Naive thymus-derived CD4-positive, alpha-beta T cell (primary cell): ENCODE measurements around the gene MAP4K3. TPM values are rescaled to one million over a fixed set of nuclear protein-coding genes. Genes with fewer than 3 reads are reported as not detected.

ENCODE experiments used
- ATAC-seq: fragments of 150-1000 bp; cut with Tn5 transposase; 2 replicates; pipeline ENCODE4 v1.10.0; 2021; ENCODE audit warnings: mild to moderate bottlenecking, moderate library complexity
- CTCF ChIA-PET: fragments of 350-600 bp; sonication (Branson Sonifier 250); formaldehyde crosslinking; loops from one replicate; lab custom pipeline; 2021; ENCODE audit warnings: antibody characterized with exemption; lab: Charles Lee
- POLR2A ChIA-PET: fragments of 350-600 bp; sonication (Branson Sonifier 250); formaldehyde crosslinking; loops from one replicate; lab custom pipeline; 2021; ENCODE audit warnings: antibody characterized with exemption, inconsistent platforms; lab: Charles Lee
- DNase-seq, 9 donors: peaks; one replicate each; pipeline versions ENCODE4 v3.0.0 to v3.0.0-alpha.2; 2020 to 2022; ENCODE audit warnings: mixed read lengths in 1 of 9
- H3K27ac ChIP-seq: one replicate; pipeline ENCODE4 v1.7.0; 2013; ENCODE audit warnings: mild to moderate bottlenecking, low read depth, low read length, moderate library complexity
- H3K27me3 ChIP-seq, 2 donors: one replicate each; pipeline ENCODE4 v1.7.0; 2013; ENCODE audit warnings: low read length in 2 of 2, mild to moderate bottlenecking in 2 of 2, moderate library complexity in 2 of 2; ENCODE audit not compliant: control insufficient read depth in 2 of 2, insufficient read depth in 2 of 2
- H3K36me3 ChIP-seq, 3 experiments: 1 replicate in 2 of 3; 2 replicates in 1 of 3; pipeline ENCODE4 v1.7.0; 2013; ENCODE audit warnings: low read length in 3 of 3, mild to moderate bottlenecking in 3 of 3, moderate library complexity in 1 of 3; ENCODE audit not compliant: insufficient read depth in 3 of 3, control insufficient read depth in 2 of 3
- H3K4me1 ChIP-seq, 2 donors: one replicate each; pipeline ENCODE4 v1.7.0; 2013; ENCODE audit warnings: low read length in 2 of 2, mild to moderate bottlenecking in 2 of 2, moderate library complexity in 1 of 2; ENCODE audit not compliant: control insufficient read depth in 2 of 2, insufficient read depth in 2 of 2
- H3K4me3 ChIP-seq: 2 replicates; pipeline ENCODE4 v1.7.0; 2013; ENCODE audit warnings: mild to moderate bottlenecking, low read length
- H3K9me3 ChIP-seq, 3 experiments: 1 replicate in 2 of 3; 2 replicates in 1 of 3; pipeline ENCODE4 v1.7.0; 2013; ENCODE audit warnings: low read length in 3 of 3; ENCODE audit not compliant: control insufficient read depth in 2 of 3
- H3K27ac Mint-ChIP-seq, 9 donors: one replicate each; pipeline ENCODE4 v1.8.0; 2020 to 2022; ENCODE audit warnings: mixed read lengths in 9 of 9, mild to moderate bottlenecking in 8 of 9, moderate library complexity in 5 of 9, inconsistent platforms in 2 of 9
- H3K27me3 Mint-ChIP-seq, 5 donors: one replicate each; pipeline ENCODE4 v1.8.0; 2021 to 2022; ENCODE audit warnings: mixed read lengths in 5 of 5, mild to moderate bottlenecking in 1 of 5
- H3K36me3 Mint-ChIP-seq, 5 donors: one replicate each; pipeline ENCODE4 v1.8.0; 2020 to 2022; ENCODE audit warnings: mixed read lengths in 5 of 5, mild to moderate bottlenecking in 3 of 5, inconsistent platforms in 1 of 5
- H3K4me1 Mint-ChIP-seq, 7 donors: one replicate each; pipeline ENCODE4 v1.8.0; 2020 to 2022; ENCODE audit warnings: mixed read lengths in 7 of 7, mild to moderate bottlenecking in 3 of 7, inconsistent platforms in 1 of 7
- H3K4me3 Mint-ChIP-seq, 10 donors: one replicate each; pipeline ENCODE4 v1.8.0; 2020 to 2022; ENCODE audit warnings: mild to moderate bottlenecking in 10 of 10, mixed read lengths in 10 of 10, moderate library complexity in 6 of 10, inconsistent platforms in 2 of 10
- H3K9me3 Mint-ChIP-seq, 11 donors: one replicate each; pipeline ENCODE4 v1.8.0; 2020 to 2022; ENCODE audit warnings: mixed read lengths in 11 of 11, mild to moderate bottlenecking in 4 of 11, inconsistent platforms in 1 of 11, moderate library complexity in 1 of 11
- intact Hi-C, 2 donors: fragments of 100-400 bp; cut with micrococcal nuclease; formaldehyde crosslinking; loops; one replicate each; pipeline ENCODE4 v1.15.1; 2023
- polyA plus RNA-seq, 2 donors: library from polyadenylated mRNA; unstranded; fragments of 300-500 nt; fragmentation: Illumina TruSeq; gene quantifications; one replicate each; pipeline ENCODE4 v1.2.3, GENCODE V29; 2021
- total RNA-seq, 6 experiments: library from RNA in 5 of 6; stranded (reverse) in 5 of 6; gene quantifications; 1 replicate in 5 of 6; 2 replicates in 1 of 6; pipeline ENCODE4 v1.2.3 and lab custom pipeline; 2021 to 2026

The MAP4K3 gene
- total and polyA plus RNA-seq, 7 experiments from 2014 or later = 2.9 to 32.2 (median 19.9) TPM

- H3K27ac Mint-ChIP-seq = no peak overlapping the region
- H3K4me3 ChIP-seq = no peak overlapping the region
- no peaks in the 10 kb centered on the region for H3K4me1 Mint-ChIP-seq
- ATAC-seq (no peak), DNase-seq (no peak)
- intact Hi-C loops = no loop called here
- H3K27me3 Mint-ChIP-seq = no peaks in the 10 kb centered on the region
- H3K9me3 Mint-ChIP-seq = no peaks in the 10 kb centered on the region
- peaks cover 0 to 16% (median 5%) of the 10 kb centered on the region in 3 experiments for H3K36me3 ChIP-seq
- ChIA-PET POLR2A (interaction anchor here (0.7 kb wide), 1 partner anchor 159 kb away, joined by 6 read pairs; no protein-coding TSS in a partner anchor), CTCF (no interaction called here)
- H3K4me1 ChIP-seq = no peaks in the 10 kb centered on the region
- H3K36me3 Mint-ChIP-seq = peaks cover 0 to 35% (median 18%) of the 10 kb centered on the region in 5 donors
- no peaks in the 10 kb centered on the region for H3K27me3 ChIP-seq
- H3K9me3 ChIP-seq = no peaks in the 10 kb centered on the region
- H3K4me3 Mint-ChIP-seq = no peak overlapping the region
- no peak overlapping the region for H3K27ac ChIP-seq
These were observed 147.5 kb downstream of the MAP4K3 start for GRCh38 chr2:39289609-39290008.

DNA sequence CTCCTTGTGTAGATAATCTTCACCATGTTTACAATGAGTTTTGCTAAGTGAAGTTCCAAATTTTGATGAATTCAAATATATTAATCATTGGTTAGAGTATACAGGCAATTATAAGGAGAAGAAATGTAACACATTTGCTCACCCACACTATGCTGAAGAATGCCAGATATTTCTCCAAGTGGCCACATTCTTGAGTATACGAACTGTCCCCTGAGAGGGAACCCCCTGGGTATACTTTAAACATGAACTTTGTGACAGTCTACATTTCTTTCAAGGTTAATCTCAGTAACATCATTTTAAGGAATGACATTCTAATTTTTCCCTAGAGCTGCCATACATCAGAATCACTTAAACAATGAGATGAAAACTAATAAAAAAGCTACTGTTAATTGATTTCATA lies 153.5 kb downstream of the MAP4K3 start:
- no peak overlapping the region for H3K4me3 Mint-ChIP-seq
- DNase-seq = no peak
- Histone ChIP-seq H3K36me3 (peaks cover 0 to 19% (median 8%) of the 10 kb centered on the region in 3 experiments), H3K27me3 (no peaks in the 10 kb centered on the region), H3K4me1 (no peaks in the 10 kb centered on the region), H3K9me3 (no peaks in the 10 kb centered on the region), H3K27ac (no peak overlapping the region), H3K4me3 (no peak overlapping the region)
- H3K27ac Mint-ChIP-seq = no peak overlapping the region
- H3K27me3 Mint-ChIP-seq = no peaks in the 10 kb centered on the region
- no peaks in the 10 kb centered on the region for H3K9me3 Mint-ChIP-seq
- ChIA-PET POLR2A (no interaction called here), CTCF (no interaction called here)
- no peaks in the 10 kb centered on the region for H3K4me1 Mint-ChIP-seq
- no peak for ATAC-seq
- H3K36me3 Mint-ChIP-seq = peaks cover 0 to 19% (median 9%) of the 10 kb centered on the region in 5 donors
- intact Hi-C loops = no loop called here

- ChIA-PET POLR2A (interaction anchor here (0.6 to 0.7 kb wide), 3 partner anchors 12 to 150 kb away, joined by 3 to 4 read pairs (median 3); no protein-coding TSS in a partner anchor), CTCF (no interaction called here)
- no peaks in the 10 kb centered on the region for H3K4me1 ChIP-seq
- peaks cover under 1 to 24% (median 3%) of the 10 kb centered on the region in 3 experiments for H3K36me3 ChIP-seq
- DNase-seq (no peak), ATAC-seq (no peak)
- H3K27ac ChIP-seq = no peak overlapping the region
- H3K36me3 Mint-ChIP-seq = peaks cover 7 to 21% (median 19%) of the 10 kb centered on the region in 5 donors
- no peaks in the 10 kb centered on the region for H3K27me3 Mint-ChIP-seq
- H3K4me1 Mint-ChIP-seq = no peaks in the 10 kb centered on the region
- H3K9me3 ChIP-seq = no peaks in the 10 kb centered on the region
- no peak overlapping the region for H3K4me3 Mint-ChIP-seq
- no peak overlapping the region for H3K27ac Mint-ChIP-seq
- H3K9me3 Mint-ChIP-seq = no peaks in the 10 kb centered on the region
- no peaks in the 10 kb centered on the region for H3K27me3 ChIP-seq
- H3K4me3 ChIP-seq = no peak overlapping the region
- intact Hi-C loops = no loop called here
These were observed 155.7 kb downstream of the MAP4K3 start for GRCh38 chr2:39281391-39281790.

GRCh38 chr2:39275016-39275415 lies 162.1 kb downstream of the MAP4K3 start:
- Histone ChIP-seq H3K4me3 (no peak overlapping the region), H3K27me3 (no peaks in the 10 kb centered on the region), H3K36me3 (peaks cover 0 to 21% (median 5%) of the 10 kb centered on the region in 3 experiments), H3K27ac (no peak overlapping the region), H3K4me1 (no peaks in the 10 kb centered on the region), H3K9me3 (no peaks in the 10 kb centered on the region)
- no peaks in the 10 kb centered on the region for H3K27me3 Mint-ChIP-seq
- H3K27ac Mint-ChIP-seq = no peak overlapping the region
- ATAC-seq = no peak
- no peak overlapping the region for H3K4me3 Mint-ChIP-seq
- peaks cover 7 to 43% (median 24%) of the 10 kb centered on the region in 5 donors for H3K36me3 Mint-ChIP-seq
- intact Hi-C loops = no loop called here
- H3K9me3 Mint-ChIP-seq = no peaks in the 10 kb centered on the region
- H3K4me1 Mint-ChIP-seq = no peaks in the 10 kb centered on the region
- POLR2A ChIA-PET = no interaction called here
- DNase-seq = no peak
- CTCF ChIA-PET = interaction anchor here (0.9 kb wide), 1 partner anchor 10 kb away, joined by 3 read pairs; no protein-coding TSS in a partner anchor

GRCh38 chr2:39269941-39270340 lies 167.1 kb downstream of the MAP4K3 start:
- Histone ChIP-seq H3K27me3 (no peaks in the 10 kb centered on the region), H3K9me3 (no peaks in the 10 kb centered on the region), H3K36me3 (no peaks in the 10 kb centered on the region), H3K27ac (no peak overlapping the region), H3K4me3 (no peak overlapping the region), H3K4me1 (peaks cover 13 to 14% of the 10 kb centered on the region in 2 donors)
- DNase-seq = no peak
- ChIA-PET POLR2A (no interaction called here), CTCF (no interaction called here)
- Mint-ChIP-seq H3K4me3 (no peak overlapping the region), H3K4me1 (peaks cover 4 to 18% (median 17%) of the 10 kb centered on the region in 7 donors), H3K27me3 (no peaks in the 10 kb centered on the region), H3K9me3 (no peaks in the 10 kb centered on the region), H3K36me3 (peaks cover 6 to 36% (median 9%) of the 10 kb centered on the region in 5 donors), H3K27ac (no peak overlapping the region)
- intact Hi-C loops = no loop called here
- no peak for ATAC-seq

GRCh38 chr2:39266916-39267434 lies 170.1 kb downstream of the MAP4K3 start:
- DNase-seq (no peak), ATAC-seq (no peak)
- no peaks in the 10 kb centered on the region for H3K27me3 Mint-ChIP-seq
- Histone ChIP-seq H3K4me1 (peaks cover 17% of the 10 kb centered on the region in 2 donors), H3K36me3 (no peaks in the 10 kb centered on the region), H3K9me3 (no peaks in the 10 kb centered on the region), H3K27ac (no peak overlapping the region), H3K4me3 (no peak overlapping the region), H3K27me3 (no peaks in the 10 kb centered on the region)
- ChIA-PET POLR2A (interaction anchor here (1.2 kb wide), 1 partner anchor 14 kb away, joined by 4 read pairs; no protein-coding TSS in a partner anchor), CTCF (no interaction called here)
- intact Hi-C loops = no loop called here
- peaks cover 4 to 33% (median 22%) of the 10 kb centered on the region in 7 donors for H3K4me1 Mint-ChIP-seq
- H3K27ac Mint-ChIP-seq = peak overlapping the region in 2 of 9 donors; percentile 55 to 82
- no peaks in the 10 kb centered on the region for H3K9me3 Mint-ChIP-seq
- no peak overlapping the region for H3K4me3 Mint-ChIP-seq
- H3K36me3 Mint-ChIP-seq = peaks cover 5 to 33% (median 11%) of the 10 kb centered on the region in 5 donors
